Erythroblast (primary cell): ENCODE measurements around the gene TBX18.

Experiments used
- DNase-seq, 2 experiments: peaks; one replicate each; lab custom pipeline; 2025; lab: John Stamatoyannopoulos, UW
- GATA1 ChIP-seq: IDR thresholded peaks from 2 replicates; pipeline ENCODE4 v1.6.1; 2011; ENCODE audit warnings: low read depth, mild to moderate bottlenecking, control low read depth, low read length, moderate library complexity
- POLR2A ChIP-seq: IDR thresholded peaks from 2 replicates; pipeline ENCODE4 v1.6.1; 2011; ENCODE audit warnings: mild to moderate bottlenecking, low read length

The TBX18 gene

GRCh38 chr6:84777888-84778287 is 13.5 kb upstream of the TBX18 start:
- no peak for DNase-seq

GRCh38 chr6:84776392-84776791 is 12.0 kb upstream of the TBX18 start:
- TF ChIP-seq POLR2A: no peak
- TF ChIP-seq GATA1: no peak
- no peak for DNase-seq

More at GRCh38 chr6:84777888-84778287, 13.5 kb upstream of the TBX18 start:
- TF ChIP-seq GATA1 (no peak), POLR2A (no peak)

- TF ChIP-seq GATA1 (no peak), POLR2A (no peak)
- DNase-seq: no peak
Measured at GRCh38 chr6:84775751-84776150, 11.4 kb upstream of the TBX18 start.

- DNase-seq: no peak
- TF ChIP-seq GATA1 (no peak), POLR2A (no peak)
Measured at GRCh38 chr6:84774985-84775284, 10.5 kb upstream of the TBX18 start.

DNA sequence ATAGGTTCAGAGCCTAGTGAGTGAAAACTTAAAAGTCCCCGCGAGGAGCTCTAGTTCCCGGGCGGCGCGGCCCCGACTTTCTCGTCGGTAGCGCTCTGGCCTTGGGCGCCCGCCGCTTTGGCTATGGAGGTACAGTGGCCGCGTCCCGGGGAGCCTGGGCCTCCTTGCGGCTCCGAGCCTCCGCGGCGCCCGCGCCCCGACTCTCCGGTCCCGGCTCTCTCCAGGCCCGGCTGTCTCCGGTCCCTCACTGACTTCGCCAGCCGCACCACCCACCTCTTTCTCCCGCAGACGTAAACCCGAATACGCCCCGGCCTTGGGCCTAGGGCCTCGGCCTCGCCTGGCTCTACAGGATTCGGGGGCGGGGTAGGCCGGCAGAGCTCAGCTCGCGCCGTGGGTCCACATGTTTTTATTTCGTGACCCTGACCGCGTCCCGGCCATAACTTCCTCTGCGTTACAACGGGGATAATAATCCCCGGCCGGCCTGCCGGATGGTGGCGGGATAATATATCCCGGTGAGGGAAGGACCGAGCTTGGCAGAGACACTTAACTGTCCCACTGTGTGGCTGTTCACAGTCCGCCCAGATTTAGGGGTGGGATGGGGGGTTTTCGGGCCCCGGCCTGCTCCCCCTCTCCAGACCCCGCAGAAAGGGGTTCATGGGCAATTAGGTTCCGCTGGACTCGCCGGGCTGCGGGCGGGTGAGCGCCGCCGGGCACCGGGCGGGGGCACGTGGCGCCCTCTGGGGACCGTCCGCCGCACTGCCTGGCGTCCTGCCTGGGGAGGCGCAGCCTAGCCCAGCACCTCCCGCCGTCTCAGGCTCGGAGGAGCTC is 10.0 kb upstream of the TBX18 start:
- TF ChIP-seq GATA1 (no peak), POLR2A (no peak)
- DNase-seq: peak; percentile 36 to 60

DNA sequence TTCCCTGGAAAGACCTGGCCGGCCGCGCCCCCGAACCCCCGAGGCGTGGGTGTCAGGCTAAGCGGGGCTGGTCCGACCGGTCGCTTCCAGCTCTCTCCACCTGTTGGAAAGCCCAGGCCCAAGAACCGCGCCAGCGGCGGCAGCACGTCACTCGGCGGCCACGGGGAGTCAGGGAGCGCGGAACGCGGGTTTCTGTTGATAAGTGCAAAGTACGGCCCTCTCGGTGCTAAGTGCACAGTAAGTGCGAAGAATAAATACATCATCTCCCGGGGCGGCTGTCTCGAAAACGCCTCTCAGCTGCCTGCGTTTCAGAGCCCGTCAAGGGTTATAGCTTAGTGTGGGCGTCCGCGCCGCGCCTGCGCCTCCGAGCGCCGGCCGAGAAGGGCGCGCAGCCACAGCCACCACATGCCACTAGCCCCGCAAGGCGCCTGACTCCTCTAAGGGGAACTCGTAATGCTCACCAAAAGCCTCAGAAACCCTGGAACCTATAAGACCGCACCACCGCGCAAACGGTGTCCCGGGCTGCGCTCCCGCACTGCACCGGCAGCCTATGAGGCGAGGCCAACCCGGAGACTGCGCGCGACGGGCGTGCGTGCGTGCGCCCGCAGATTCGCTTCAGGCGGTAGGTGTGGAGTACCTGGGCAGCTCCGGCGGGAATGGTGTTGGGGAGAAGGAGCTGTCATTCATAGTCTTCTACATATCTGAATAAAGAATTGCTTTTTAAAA is 9.2 kb upstream of the TBX18 start:
- peak; percentile 27 to 30 for DNase-seq
- no peak for TF ChIP-seq POLR2A
- no peak for TF ChIP-seq GATA1

GRCh38 chr6:84773133-84773430 is 8.7 kb upstream of the TBX18 start:
- no peak for DNase-seq
- TF ChIP-seq POLR2A (no peak), GATA1 (no peak)

GRCh38 chr6:84772428-84773132 is 8.2 kb upstream of the TBX18 start:
- DNase-seq: no peak
- TF ChIP-seq GATA1 (no peak), POLR2A (no peak)

GRCh38 chr6:84771756-84772356 is 7.5 kb upstream of the TBX18 start:
- TF ChIP-seq POLR2A (no peak), GATA1 (no peak)
- DNase-seq: no peak

GRCh38 chr6:84771125-84771755 is 6.8 kb upstream of the TBX18 start:
- no peak for DNase-seq

DNA sequence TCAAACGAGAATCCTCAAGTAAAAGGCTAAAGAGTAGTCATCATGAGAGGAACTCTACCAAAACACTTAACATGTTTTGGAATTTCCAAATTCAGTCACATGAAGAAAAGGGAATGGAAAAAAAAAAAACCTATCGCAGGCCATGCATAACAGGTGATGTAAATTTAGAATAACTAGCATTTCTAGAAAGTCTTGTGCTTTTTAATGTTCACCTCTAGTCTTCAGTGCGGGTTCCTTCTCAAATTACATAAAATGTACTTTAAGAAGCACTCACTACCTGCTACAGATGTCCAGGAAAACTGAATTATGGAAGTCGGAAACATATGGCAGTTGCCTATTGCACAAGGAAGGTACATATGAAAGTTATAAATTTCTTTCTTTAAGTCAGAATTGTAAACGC is 6.1 kb upstream of the TBX18 start:
- DNase-seq: no peak
- TF ChIP-seq POLR2A (no peak), GATA1 (no peak)

More at GRCh38 chr6:84771125-84771755, 6.8 kb upstream of the TBX18 start:
- TF ChIP-seq GATA1 (no peak), POLR2A (no peak)

GRCh38 chr6:84769306-84769705 is 4.9 kb upstream of the TBX18 start:
- no peak for DNase-seq
- no peak for TF ChIP-seq POLR2A
- TF ChIP-seq GATA1: no peak

DNA sequence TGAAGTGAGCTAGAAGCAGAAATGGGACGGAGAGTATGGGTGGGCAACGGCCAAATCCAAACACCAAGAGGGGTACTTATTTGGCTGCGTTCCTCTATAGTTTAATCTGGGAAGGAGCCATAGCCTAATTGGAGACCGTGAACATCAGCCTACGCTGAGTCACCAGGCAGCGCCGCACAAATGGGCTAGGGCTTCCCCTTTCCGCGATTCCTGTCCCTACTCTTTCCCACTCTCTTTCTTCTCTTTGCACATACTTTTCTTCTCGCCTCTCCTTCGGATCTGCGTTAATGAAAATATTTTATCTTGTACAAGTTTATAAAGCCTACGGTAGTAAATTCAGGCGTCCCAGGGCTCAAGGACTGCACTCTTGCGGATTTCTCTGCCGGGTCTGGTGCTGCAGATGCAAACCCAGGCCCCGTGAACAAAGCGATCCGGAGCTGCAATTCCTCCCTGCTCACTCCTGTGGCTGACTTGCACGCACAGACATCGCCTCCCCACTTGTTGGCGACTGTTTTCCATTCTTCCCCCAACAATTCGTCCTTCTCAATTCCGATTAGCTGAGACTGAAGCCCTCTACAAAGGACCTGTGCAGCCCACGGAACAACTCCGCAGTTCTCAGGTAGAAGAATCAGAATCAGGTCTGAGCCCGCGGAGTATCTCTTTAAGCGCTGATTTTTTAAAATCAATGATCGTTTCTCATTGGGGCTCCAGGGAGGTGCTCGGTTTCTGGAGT is 4.2 kb upstream of the TBX18 start:
- TF ChIP-seq GATA1 (no peak), POLR2A (no peak)
- no peak for DNase-seq
